Fibroblast of lung (primary cell): ENCODE results near the gene PIP5K1C. TPM values are rescaled to one million over a fixed set of nuclear protein-coding genes. Genes with fewer than 3 reads are reported as not detected.
"Not testable (repeated sequence)": the region's sequence is repeated elsewhere in the genome, so short reads cannot be mapped to it uniquely, and the experiment has no call there.

Experiments used
- DNase-seq, 2 donors: peaks; one replicate each; pipeline versions ENCODE4 v3.0.0 to v3.0.0-alpha.2; 2010; ENCODE audit warnings: low read depth in 2 of 2
- H2AFZ ChIP-seq: 2 replicates; pipeline ENCODE4 v1.5.1; 2012; ENCODE audit warnings: low read length, control low read depth, inconsistent platforms
- H3K27ac ChIP-seq: 2 replicates; pipeline ENCODE4 v1.5.1; 2011; ENCODE audit warnings: low read length, control low read depth; ENCODE audit not compliant: insufficient read depth
- H3K27me3 ChIP-seq: 2 replicates; pipeline ENCODE4 v1.5.1; 2011; ENCODE audit warnings: mild to moderate bottlenecking, low read length; ENCODE audit not compliant: control insufficient read depth, insufficient read depth
- H3K36me3 ChIP-seq: 2 replicates; pipeline ENCODE4 v1.5.1; 2011; ENCODE audit warnings: low read length; ENCODE audit not compliant: control insufficient read depth, insufficient read depth
- H3K4me1 ChIP-seq: 2 replicates; pipeline ENCODE4 v1.5.1; 2011; ENCODE audit warnings: low read length; ENCODE audit not compliant: control insufficient read depth, insufficient read depth; ENCODE audit errors: extremely low read depth
- H3K4me2 ChIP-seq: 2 replicates; pipeline ENCODE4 v1.5.1; 2011; ENCODE audit warnings: low read length, control low read depth; ENCODE audit not compliant: insufficient read depth; ENCODE audit errors: extremely low read depth
- H3K4me3 ChIP-seq, 4 experiments: fragments of 200-600 bp in 1 of 4; sonication (generic) in 1 of 4; replicated peaks in 1 of 4; 2 replicates each; pipeline ENCODE4 v1.5.1; 2011 to 2016; ENCODE audit warnings: low read length in 4 of 4, low read depth in 3 of 4, mild to moderate bottlenecking in 3 of 4, control low read depth in 2 of 4, inconsistent platforms in 1 of 4, mixed read lengths in 1 of 4; ENCODE audit not compliant: insufficient read depth in 1 of 4; ENCODE audit errors: control extremely low read depth in 1 of 4
- H3K79me2 ChIP-seq: 2 replicates; pipeline ENCODE4 v1.5.1; 2012; ENCODE audit warnings: mild to moderate bottlenecking, low read length, inconsistent platforms; ENCODE audit not compliant: control insufficient read depth, insufficient read depth
- H3K9ac ChIP-seq: 2 replicates; pipeline ENCODE4 v1.5.1; 2011; ENCODE audit warnings: mild to moderate bottlenecking, low read length, control low read depth; ENCODE audit not compliant: insufficient read depth
- H3K9me3 ChIP-seq: 2 replicates; pipeline ENCODE4 v1.5.1; 2012; ENCODE audit warnings: low read depth, low read length; ENCODE audit not compliant: control insufficient read depth, insufficient read depth
- H4K20me1 ChIP-seq: 2 replicates; pipeline ENCODE4 v1.5.1; 2011; ENCODE audit warnings: low read length; ENCODE audit not compliant: control insufficient read depth, insufficient read depth; ENCODE audit errors: extremely low read depth
- EZH2 ChIP-seq: IDR thresholded peaks from 2 replicates; pipeline ENCODE4 v1.5.1; 2012; ENCODE audit warnings: low read length, control low read depth, mild to moderate bottlenecking; ENCODE audit errors: missing control alignments
- polyA plus RNA-seq, 2 donors: library from polyadenylated mRNA; depleted of rRNA in 1 of 2; stranded (reverse) in 1 of 2; unstranded in 1 of 2; fragments of >200 nt; gene quantifications; 2 replicates each; pipeline ENCODE4 v1.2.1, GENCODE V29; 2011 to 2012; ENCODE audit warnings: missing spikeins in 1 of 2
- total RNA-seq: library from RNA; depleted of rRNA; stranded (reverse); fragments of >200 nt; gene quantifications from 2 replicates; pipeline ENCODE4 v1.2.1, GENCODE V29; 2014
- TF ChIP-seq, protein P1 (sequence below), 2 donors: IDR thresholded peaks in 1 of 2; conservative IDR thresholded peaks in 1 of 2; 1 replicate in 1 of 2; 2 replicates in 1 of 2; pipeline ENCODE4 v1.5.1; 2011 to 2012; ENCODE audit warnings: low read length in 2 of 2, control low read depth in 1 of 2, inconsistent platforms in 1 of 2, low read depth in 1 of 2, mild to moderate bottlenecking in 1 of 2

PIP5K1C gene
- total and polyA plus RNA-seq, 2 donors (not counting 1 experiment from before 2014, with no cell fraction given), result 8.7 to 16.7 TPM

DNA sequence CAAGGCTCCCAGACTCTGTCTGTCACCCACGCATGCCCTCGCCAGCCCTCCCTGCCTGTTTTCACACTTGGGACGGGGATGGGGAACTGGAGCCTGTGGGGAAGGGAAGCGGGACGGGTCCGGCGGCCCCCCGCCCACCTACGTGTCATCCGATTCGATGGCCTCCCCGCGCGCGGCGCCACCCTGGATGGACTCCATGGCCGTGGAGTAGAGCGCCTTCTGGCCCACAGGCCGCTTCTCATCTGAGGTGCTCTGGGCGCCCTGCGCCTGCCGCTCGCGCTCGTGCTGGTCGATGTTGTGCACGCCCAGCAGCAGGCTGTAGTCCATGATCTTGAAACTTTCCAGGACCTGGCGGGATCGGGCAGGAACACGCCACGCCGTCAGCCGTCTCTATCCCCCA is 48.6 kb downstream of the PIP5K1C start:
- H3K36me3 ChIP-seq, result peaks cover 18% of the 10 kb centered on the region

DNA sequence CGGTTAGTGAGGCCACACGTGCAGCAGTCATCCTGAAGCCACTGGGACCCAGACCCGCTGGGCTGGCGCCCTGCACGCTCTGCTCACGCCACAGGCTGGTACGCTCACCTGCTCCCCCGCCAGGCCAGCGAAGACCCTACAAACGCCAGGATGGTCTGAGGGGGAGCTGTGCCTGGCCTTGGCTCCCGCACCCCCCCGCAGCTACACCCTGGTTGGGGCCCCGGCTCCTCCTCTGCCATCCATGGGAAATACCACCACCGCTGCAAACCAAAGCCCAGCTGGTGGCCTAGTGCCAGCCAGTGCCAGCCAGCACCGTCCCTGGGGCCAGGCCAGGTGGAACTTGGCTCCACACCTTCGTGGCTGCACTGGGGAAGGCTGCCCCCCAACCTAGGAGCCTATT is 50.4 kb downstream of the PIP5K1C start:
- no peak overlapping the region for H3K27ac ChIP-seq
- no peaks in the 10 kb centered on the region for H3K79me2 ChIP-seq
- DNase-seq, result no peak
- H3K4me3 ChIP-seq, result no peak overlapping the region
- no peak overlapping the region for H3K4me2 ChIP-seq
- no peak overlapping the region for H2AFZ ChIP-seq
- no peak for TF ChIP-seq EZH2
- TF ChIP-seq, protein P1, sequence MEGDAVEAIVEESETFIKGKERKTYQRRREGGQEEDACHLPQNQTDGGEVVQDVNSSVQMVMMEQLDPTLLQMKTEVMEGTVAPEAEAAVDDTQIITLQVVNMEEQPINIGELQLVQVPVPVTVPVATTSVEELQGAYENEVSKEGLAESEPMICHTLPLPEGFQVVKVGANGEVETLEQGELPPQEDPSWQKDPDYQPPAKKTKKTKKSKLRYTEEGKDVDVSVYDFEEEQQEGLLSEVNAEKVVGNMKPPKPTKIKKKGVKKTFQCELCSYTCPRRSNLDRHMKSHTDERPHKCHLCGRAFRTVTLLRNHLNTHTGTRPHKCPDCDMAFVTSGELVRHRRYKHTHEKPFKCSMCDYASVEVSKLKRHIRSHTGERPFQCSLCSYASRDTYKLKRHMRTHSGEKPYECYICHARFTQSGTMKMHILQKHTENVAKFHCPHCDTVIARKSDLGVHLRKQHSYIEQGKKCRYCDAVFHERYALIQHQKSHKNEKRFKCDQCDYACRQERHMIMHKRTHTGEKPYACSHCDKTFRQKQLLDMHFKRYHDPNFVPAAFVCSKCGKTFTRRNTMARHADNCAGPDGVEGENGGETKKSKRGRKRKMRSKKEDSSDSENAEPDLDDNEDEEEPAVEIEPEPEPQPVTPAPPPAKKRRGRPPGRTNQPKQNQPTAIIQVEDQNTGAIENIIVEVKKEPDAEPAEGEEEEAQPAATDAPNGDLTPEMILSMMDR (conservative IDR thresholded peaks at IDR 0.05 in 1 of 2, IDR thresholded peaks at IDR 0.05 in 1 of 2; ENCODE audit: low read depth in 1 of 2, low read length in 2 of 2), result no peak
- H3K9me3 ChIP-seq, result no peaks in the 10 kb centered on the region
- H3K36me3 ChIP-seq, result peaks cover 17% of the 10 kb centered on the region
- no peaks in the 10 kb centered on the region for H4K20me1 ChIP-seq
- no peak overlapping the region for H3K9ac ChIP-seq
- no peaks in the 10 kb centered on the region for H3K27me3 ChIP-seq
- H3K4me1 ChIP-seq, result peaks cover 3% of the 10 kb centered on the region

More for the DNA sequence above, 48.6 kb downstream of the PIP5K1C start:
- H3K27me3 ChIP-seq, result no peaks in the 10 kb centered on the region
- no peak overlapping the region for H3K27ac ChIP-seq
- H3K4me2 ChIP-seq, result no peak overlapping the region
- no peaks in the 10 kb centered on the region for H3K9me3 ChIP-seq
- DNase-seq, result no peak
- no peaks in the 10 kb centered on the region for H3K4me1 ChIP-seq
- H4K20me1 ChIP-seq, result no peaks in the 10 kb centered on the region
- no peaks in the 10 kb centered on the region for H3K79me2 ChIP-seq
- H3K9ac ChIP-seq, result no peak overlapping the region
- no peak overlapping the region for H2AFZ ChIP-seq
- TF ChIP-seq, protein P1 (conservative IDR thresholded peaks at IDR 0.05 in 1 of 2, IDR thresholded peaks at IDR 0.05 in 1 of 2; ENCODE audit: low read depth in 1 of 2, low read length in 2 of 2), result no peak
- TF ChIP-seq EZH2, result no peak
- H3K4me3 ChIP-seq, result no peak overlapping the region

DNA sequence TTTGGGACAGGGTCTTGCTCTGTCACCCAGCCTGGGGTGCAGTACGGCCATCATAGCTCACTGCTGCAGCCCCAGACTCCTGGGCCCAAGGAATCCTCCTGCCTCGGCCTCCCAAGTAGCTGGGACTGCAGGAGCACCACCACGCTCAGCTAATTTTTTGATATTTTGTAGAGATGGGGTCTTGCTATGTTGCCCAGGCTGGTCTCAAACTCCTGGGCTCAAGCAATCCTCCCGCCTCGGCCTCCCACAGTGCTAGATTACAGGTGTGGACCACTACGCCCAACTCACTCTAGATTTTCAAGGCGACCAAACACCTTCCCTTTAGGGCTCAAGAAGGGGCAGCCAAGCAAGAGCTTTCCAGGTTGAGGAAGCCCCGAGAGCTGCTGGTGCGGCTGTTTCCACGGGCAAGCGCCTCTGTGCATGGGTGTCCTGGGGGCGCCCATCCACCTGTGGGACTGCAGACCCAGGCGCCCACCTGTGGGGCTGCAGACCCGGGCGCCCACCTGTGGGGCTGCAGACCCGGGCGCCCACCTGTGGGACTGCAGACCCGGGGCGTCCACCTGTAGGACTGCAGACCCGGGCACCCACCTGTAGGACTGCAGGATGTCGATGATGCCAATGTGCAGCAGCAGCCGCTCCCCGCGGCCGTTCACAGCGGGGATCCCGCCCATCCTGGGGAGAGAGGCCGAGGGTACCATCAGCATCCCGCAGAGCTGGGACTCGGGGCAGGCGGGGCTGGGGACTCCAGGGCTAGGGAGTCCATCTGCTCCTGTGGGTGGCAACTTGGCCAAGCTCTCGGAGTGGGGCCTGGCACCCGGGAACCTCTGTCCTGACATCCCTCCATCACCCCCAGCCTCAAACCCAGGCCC is 52.0 kb downstream of the PIP5K1C start:
- H3K4me1 ChIP-seq, result peaks cover 6% of the 10 kb centered on the region
- DNase-seq, result no peak
- no peak overlapping the region for H2AFZ ChIP-seq
- no peak for TF ChIP-seq EZH2
- TF ChIP-seq, protein P1 (conservative IDR thresholded peaks at IDR 0.05 in 1 of 2, IDR thresholded peaks at IDR 0.05 in 1 of 2; ENCODE audit: low read depth in 1 of 2, low read length in 2 of 2), result no peak
- H3K79me2 ChIP-seq, result no peaks in the 10 kb centered on the region
- no peak overlapping the region for H3K27ac ChIP-seq
- no peaks in the 10 kb centered on the region for H3K9me3 ChIP-seq
- H3K4me2 ChIP-seq, result no peak overlapping the region
- peaks cover 15% of the 10 kb centered on the region for H3K36me3 ChIP-seq
- no peak overlapping the region for H3K9ac ChIP-seq
- H3K4me3 ChIP-seq, result no peak overlapping the region
- no peaks in the 10 kb centered on the region for H3K27me3 ChIP-seq
- no peaks in the 10 kb centered on the region for H4K20me1 ChIP-seq

DNA sequence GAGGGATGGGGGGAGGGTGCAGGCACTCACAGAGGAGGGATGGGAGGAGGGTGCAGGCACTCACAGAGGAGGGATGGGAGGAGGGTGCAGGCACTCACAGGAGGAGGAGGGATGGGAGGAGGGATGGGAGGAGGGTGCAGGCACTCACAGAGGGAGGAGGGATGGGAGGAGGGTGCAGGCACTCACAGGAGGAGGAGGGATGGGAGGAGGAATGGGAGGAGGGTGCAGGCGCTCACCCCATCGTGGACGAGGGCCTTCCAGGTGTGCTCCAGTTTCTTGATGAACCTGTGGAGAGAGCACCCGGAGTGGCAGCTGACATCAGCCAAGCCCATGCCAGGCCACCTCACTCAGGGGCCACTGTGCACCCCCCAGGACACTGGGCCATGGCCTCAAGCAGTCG is 53.2 kb downstream of the PIP5K1C start:
- H3K27ac ChIP-seq, H3K79me2 ChIP-seq, H4K20me1 ChIP-seq, H3K9ac ChIP-seq, H3K4me3 ChIP-seq, H3K4me1 ChIP-seq, H3K27me3 ChIP-seq, H2AFZ ChIP-seq, DNase-seq, H3K9me3 ChIP-seq, H3K4me2 ChIP-seq: not testable (repeated sequence)
- H3K36me3 ChIP-seq, result peaks cover 13% of the 10 kb centered on the region
